ENCODE measurements around the gene BTBD7. TPM values are rescaled to one million over a fixed set of nuclear protein-coding genes. Genes with fewer than 3 reads are reported as not detected.

The BTBD7 gene
- total and polyA plus RNA-seq, 9 of the 15 experiments (the other 6 are each of a cell fraction or from before 2014, with no cell fraction given) = 2.5 to 12.9 (median 6.2) TPM

DNA sequence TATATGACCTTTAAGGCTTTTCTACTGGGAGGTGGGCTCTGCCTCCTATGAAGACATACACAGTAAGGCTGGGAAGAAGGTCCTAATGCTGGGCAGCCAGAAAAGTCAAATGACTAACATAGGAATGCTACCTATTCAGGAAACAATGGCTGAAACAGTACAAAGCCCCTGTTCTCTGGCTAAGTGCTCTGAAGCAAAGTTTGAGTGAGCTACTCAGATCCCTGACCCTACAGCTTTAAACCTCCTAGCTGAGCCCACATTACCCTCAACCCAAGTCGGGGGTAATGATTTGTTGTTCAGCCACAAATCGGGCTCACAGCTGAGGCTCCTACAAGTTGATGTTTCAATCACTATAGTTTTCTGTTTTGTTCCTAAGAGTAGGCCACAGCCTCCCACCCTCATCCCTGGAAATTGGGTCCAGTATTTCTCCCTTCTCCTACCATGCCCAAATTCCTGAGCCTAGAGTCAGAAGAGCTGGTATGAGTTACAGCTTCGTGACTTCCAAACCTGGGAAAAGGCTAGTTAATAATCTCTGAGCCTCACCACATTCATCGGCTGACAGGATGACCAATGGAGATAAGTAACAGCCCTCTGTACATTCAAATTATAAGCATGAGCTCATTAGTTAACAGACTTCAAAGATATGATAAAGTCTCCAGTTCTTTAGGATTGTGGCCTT, 46.5 kb downstream of the BTBD7 start:
- Histone ChIP-seq H3K9me3 (replicated peaks; ENCODE audit: control insufficient read depth, insufficient read depth, low read depth, low read length) (no peaks in the 10 kb centered on the region), H3K79me2 (ENCODE audit: control insufficient read depth, insufficient read depth, low read length) (no peaks in the 10 kb centered on the region; the same call in 2 of the 3 replicates), H3K27me3 (ENCODE audit: control insufficient read depth in 2 of 2, insufficient read depth in 2 of 2, low read length in 2 of 2) (no peaks in the 10 kb centered on the region), H3K36me3 (ENCODE audit: control insufficient read depth, insufficient read depth, low read length) (peaks cover 2% of the 10 kb centered on the region; the same call in 1 of the 3 replicates), H2AFZ (ENCODE audit: low read depth, low read length) (no peak overlapping the region), H3K4me1 (replicated peaks in 1 of 2; ENCODE audit: control insufficient read depth in 2 of 2, insufficient read depth in 2 of 2, low read length in 2 of 2) (no peaks in the 10 kb centered on the region; a peak in 3 of 5 replicates), H4K20me1 (replicated peaks; ENCODE audit: control insufficient read depth, insufficient read depth, low read length) (no peaks in the 10 kb centered on the region), H3K27ac (ENCODE audit: extremely low read depth, low read depth, low read length) (no peak overlapping the region), H3K9ac (ENCODE audit: insufficient read depth in 1 of 2, low read depth in 2 of 2, low read length in 2 of 2) (no peak overlapping the region), H3K9me1 (ENCODE audit: control insufficient read depth, insufficient read depth, low read length) (no peaks in the 10 kb centered on the region), H3K4me3 (no peak overlapping the region), H3K4me2 (ENCODE audit: insufficient read depth, low read length) (no peak overlapping the region)
- BruUV-seq (replicated peaks) = no TSS peak
- in situ Hi-C loops (cut with MboI) = no loop called here
- ATAC-seq = no peak
- 59% methylated on average over 4 of the region's 4 CpGs for WGBS (ENCODE audit: insufficient coverage, low coverage, missing lambda C conversion rate)
- no peak for DNase-seq (ENCODE audit: extremely low read depth in 1 of 4, low spot score in 3 of 4)
- FAIRE-seq = no peak
- intact Hi-C loops (cut with micrococcal nuclease) = no loop called here
- ChIA-PET POLR2A (interaction anchor here (1.3 kb wide), 2 partner anchors 19 to 34 kb away, joined by 3 read pairs; no protein-coding TSS in a partner anchor), CTCF (ENCODE audit: low intra/inter-chr PET ratio) (no interaction called here)
- TF ChIP-seq EZH2 (IDR thresholded peaks at IDR 0.05; ENCODE audit: borderline replicate concordance, low read depth, low read length) = no peak
- TF ChIP-seq, protein P1, sequence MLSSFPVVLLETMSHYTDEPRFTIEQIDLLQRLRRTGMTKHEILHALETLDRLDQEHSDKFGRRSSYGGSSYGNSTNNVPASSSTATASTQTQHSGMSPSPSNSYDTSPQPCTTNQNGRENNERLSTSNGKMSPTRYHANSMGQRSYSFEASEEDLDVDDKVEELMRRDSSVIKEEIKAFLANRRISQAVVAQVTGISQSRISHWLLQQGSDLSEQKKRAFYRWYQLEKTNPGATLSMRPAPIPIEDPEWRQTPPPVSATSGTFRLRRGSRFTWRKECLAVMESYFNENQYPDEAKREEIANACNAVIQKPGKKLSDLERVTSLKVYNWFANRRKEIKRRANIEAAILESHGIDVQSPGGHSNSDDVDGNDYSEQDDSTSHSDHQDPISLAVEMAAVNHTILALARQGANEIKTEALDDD (IDR thresholded peaks at IDR 0.05) = peak; percentile 71
- TF ChIP-seq, protein P2, sequence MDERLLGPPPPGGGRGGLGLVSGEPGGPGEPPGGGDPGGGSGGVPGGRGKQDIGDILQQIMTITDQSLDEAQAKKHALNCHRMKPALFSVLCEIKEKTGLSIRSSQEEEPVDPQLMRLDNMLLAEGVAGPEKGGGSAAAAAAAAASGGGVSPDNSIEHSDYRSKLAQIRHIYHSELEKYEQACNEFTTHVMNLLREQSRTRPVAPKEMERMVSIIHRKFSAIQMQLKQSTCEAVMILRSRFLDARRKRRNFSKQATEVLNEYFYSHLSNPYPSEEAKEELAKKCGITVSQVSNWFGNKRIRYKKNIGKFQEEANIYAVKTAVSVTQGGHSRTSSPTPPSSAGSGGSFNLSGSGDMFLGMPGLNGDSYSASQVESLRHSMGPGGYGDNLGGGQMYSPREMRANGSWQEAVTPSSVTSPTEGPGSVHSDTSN (CRISPR knock-in tag; IDR thresholded peaks at IDR 0.05; ENCODE audit: low read depth) = no peak
- TF ChIP-seq, protein P2 (tag; conservative IDR thresholded peaks at IDR 0.05; ENCODE audit: low read depth) = 0 out of 2 replicates have a peak, but pooled peaks have one; percentile 13

All from K562 (cell line).